ENCODE data around the gene KTN1.

GRCh38 chr14:55587847-55588246 is 7.8 kb downstream of the KTN1 start:
- TF ChIP-seq, protein P1, sequence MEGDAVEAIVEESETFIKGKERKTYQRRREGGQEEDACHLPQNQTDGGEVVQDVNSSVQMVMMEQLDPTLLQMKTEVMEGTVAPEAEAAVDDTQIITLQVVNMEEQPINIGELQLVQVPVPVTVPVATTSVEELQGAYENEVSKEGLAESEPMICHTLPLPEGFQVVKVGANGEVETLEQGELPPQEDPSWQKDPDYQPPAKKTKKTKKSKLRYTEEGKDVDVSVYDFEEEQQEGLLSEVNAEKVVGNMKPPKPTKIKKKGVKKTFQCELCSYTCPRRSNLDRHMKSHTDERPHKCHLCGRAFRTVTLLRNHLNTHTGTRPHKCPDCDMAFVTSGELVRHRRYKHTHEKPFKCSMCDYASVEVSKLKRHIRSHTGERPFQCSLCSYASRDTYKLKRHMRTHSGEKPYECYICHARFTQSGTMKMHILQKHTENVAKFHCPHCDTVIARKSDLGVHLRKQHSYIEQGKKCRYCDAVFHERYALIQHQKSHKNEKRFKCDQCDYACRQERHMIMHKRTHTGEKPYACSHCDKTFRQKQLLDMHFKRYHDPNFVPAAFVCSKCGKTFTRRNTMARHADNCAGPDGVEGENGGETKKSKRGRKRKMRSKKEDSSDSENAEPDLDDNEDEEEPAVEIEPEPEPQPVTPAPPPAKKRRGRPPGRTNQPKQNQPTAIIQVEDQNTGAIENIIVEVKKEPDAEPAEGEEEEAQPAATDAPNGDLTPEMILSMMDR (IDR thresholded peaks at IDR 0.05; ENCODE audit: insufficient read depth, low read length) = no peak
- TF ChIP-seq POLR2AphosphoS5 (IDR thresholded peaks at IDR 0.05; ENCODE audit: low read depth) = no peak
- TF ChIP-seq, protein P2, sequence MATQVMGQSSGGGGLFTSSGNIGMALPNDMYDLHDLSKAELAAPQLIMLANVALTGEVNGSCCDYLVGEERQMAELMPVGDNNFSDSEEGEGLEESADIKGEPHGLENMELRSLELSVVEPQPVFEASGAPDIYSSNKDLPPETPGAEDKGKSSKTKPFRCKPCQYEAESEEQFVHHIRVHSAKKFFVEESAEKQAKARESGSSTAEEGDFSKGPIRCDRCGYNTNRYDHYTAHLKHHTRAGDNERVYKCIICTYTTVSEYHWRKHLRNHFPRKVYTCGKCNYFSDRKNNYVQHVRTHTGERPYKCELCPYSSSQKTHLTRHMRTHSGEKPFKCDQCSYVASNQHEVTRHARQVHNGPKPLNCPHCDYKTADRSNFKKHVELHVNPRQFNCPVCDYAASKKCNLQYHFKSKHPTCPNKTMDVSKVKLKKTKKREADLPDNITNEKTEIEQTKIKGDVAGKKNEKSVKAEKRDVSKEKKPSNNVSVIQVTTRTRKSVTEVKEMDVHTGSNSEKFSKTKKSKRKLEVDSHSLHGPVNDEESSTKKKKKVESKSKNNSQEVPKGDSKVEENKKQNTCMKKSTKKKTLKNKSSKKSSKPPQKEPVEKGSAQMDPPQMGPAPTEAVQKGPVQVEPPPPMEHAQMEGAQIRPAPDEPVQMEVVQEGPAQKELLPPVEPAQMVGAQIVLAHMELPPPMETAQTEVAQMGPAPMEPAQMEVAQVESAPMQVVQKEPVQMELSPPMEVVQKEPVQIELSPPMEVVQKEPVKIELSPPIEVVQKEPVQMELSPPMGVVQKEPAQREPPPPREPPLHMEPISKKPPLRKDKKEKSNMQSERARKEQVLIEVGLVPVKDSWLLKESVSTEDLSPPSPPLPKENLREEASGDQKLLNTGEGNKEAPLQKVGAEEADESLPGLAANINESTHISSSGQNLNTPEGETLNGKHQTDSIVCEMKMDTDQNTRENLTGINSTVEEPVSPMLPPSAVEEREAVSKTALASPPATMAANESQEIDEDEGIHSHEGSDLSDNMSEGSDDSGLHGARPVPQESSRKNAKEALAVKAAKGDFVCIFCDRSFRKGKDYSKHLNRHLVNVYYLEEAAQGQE (IDR thresholded peaks at IDR 0.05; ENCODE audit: insufficient replicate concordance, low read depth) = no peak
